Thyroid gland (tissue), 4 donors: ENCODE data around the gene ZNHIT1. TPM values are rescaled to one million over a fixed set of nuclear protein-coding genes. Genes with fewer than 3 reads are reported as not detected.
"Not testable (repeated sequence)": the region's sequence is repeated elsewhere in the genome, so short reads cannot be mapped to it uniquely, and the experiment has no call there.

Source experiments
- DNase-seq, 2 donors: peaks; one replicate each; pipeline ENCODE4 v3.0.0-alpha.2; 2019
- H3K27ac ChIP-seq, 3 donors: fragments of 200-600 bp; sonication (generic); 1 replicate in 2 of 3; 2 replicates in 1 of 3; pipeline ENCODE4 v1.5.1; 2016 to 2019; ENCODE audit warnings: mild to moderate bottlenecking in 1 of 3, moderate library complexity in 1 of 3
- H3K27me3 ChIP-seq: fragments of 200-600 bp; sonication (generic); one replicate; pipeline ENCODE4 v1.5.1; 2019
- H3K36me3 ChIP-seq, 2 donors: fragments of 200-600 bp; sonication (generic); one replicate each; pipeline ENCODE4 v1.5.1; 2016 to 2019
- H3K4me1 ChIP-seq, 2 donors: fragments of 200-600 bp; sonication (generic); one replicate each; pipeline ENCODE4 v1.5.1; 2017 to 2019
- H3K4me3 ChIP-seq, 3 donors: fragments of 200-600 bp; sonication (generic); replicated peaks in 1 of 3; 1 replicate in 2 of 3; 2 replicates in 1 of 3; pipeline ENCODE4 v1.5.1; 2016; ENCODE audit warnings: mild to moderate bottlenecking in 1 of 3
- H3K9me3 ChIP-seq: fragments of 200-600 bp; sonication (generic); one replicate; pipeline ENCODE4 v1.5.1; 2017
- POLR2A ChIP-seq, 2 donors: fragments of 450-650 bp; IDR thresholded peaks; one replicate each; pipeline ENCODE4 v1.6.1; 2017; ENCODE audit warnings: antibody characterized with exemption in 2 of 2, mild to moderate bottlenecking in 2 of 2, moderate library complexity in 1 of 2
- WGBS, 2 donors: methylation state at CpG; one replicate each; pipeline ENCODE4 v1.1.5; 2017; 5-methylcytosine and 5-hydroxymethylcytosine counted together
- intact Hi-C: fragments of 100-400 bp; cut with DNase I; formaldehyde crosslinking; loops from one replicate; pipeline ENCODE4 v1.15.1; 2023
- total RNA-seq, 4 donors: library from RNA; depleted of rRNA; stranded (reverse); fragments of >200 nt; gene quantifications; one replicate each; pipeline ENCODE4 v1.2.3, GENCODE V29; 2016
- TF ChIP-seq, protein P1 (sequence below), 6 experiments: fragments of 200-600 bp in 3 of 6; fragments of 450-650 bp in 3 of 6; sonication (generic) in 3 of 6; IDR thresholded peaks; one replicate each; pipeline ENCODE4 v1.5.1; 2016 to 2019; ENCODE audit warnings: antibody characterized with exemption in 6 of 6, mild to moderate bottlenecking in 2 of 6, inconsistent platforms in 1 of 6, moderate library complexity in 1 of 6

Gene ZNHIT1
- total RNA-seq, 4 donors from 2014 or later = 71.5 to 141 (median 107) TPM

DNA sequence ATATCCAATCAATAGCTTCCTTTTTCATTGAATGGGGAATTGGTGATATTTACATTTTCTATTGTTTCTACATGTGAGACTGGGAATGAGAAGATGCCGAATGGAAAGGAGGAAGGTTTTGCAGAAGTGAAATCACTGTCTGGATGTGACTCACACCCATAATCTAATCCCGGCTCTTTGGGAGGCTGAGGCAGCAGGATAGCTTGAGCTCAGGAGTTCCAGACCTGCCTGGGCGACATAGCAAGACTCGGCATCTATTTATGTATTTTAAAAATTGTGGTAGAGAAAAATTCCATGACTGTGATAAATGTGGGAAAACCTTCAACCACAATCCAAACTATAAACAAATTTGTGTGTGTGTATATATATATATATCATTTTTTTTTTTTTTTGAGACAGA, 37.8 kb downstream of the ZNHIT1 start:
- TF ChIP-seq, protein P1, sequence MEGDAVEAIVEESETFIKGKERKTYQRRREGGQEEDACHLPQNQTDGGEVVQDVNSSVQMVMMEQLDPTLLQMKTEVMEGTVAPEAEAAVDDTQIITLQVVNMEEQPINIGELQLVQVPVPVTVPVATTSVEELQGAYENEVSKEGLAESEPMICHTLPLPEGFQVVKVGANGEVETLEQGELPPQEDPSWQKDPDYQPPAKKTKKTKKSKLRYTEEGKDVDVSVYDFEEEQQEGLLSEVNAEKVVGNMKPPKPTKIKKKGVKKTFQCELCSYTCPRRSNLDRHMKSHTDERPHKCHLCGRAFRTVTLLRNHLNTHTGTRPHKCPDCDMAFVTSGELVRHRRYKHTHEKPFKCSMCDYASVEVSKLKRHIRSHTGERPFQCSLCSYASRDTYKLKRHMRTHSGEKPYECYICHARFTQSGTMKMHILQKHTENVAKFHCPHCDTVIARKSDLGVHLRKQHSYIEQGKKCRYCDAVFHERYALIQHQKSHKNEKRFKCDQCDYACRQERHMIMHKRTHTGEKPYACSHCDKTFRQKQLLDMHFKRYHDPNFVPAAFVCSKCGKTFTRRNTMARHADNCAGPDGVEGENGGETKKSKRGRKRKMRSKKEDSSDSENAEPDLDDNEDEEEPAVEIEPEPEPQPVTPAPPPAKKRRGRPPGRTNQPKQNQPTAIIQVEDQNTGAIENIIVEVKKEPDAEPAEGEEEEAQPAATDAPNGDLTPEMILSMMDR (IDR thresholded peaks at IDR 0.05) = no peak
- TF ChIP-seq POLR2A (IDR thresholded peaks at IDR 0.05) = no peak

DNA sequence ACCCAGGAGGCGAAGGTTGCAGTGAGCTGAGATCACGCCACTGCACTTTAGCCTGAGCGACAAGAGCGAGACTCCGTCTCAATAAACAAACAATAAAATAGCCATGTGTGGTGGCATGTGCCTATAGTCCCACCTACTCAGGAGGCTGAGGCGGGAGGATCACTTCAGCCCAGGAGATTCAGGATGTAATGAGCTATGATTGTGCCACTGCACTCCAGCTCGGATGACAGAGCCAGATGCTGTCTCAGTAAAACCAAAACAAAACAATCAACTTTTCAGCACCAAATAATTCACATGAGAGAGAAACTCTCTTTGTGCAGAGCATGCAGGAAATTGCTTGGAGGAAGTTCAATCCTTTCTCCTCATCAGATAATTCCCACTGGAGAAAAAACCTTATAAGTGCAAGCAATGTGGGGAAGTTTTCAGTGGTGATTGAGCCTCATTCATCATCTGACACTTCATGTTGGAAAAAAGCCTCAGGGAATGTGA, 40.3 kb downstream of the ZNHIT1 start:
- Histone ChIP-seq H3K9me3 (no peaks in the 10 kb centered on the region), H3K4me1 (no peaks in the 10 kb centered on the region), H3K4me3 (no peak overlapping the region), H3K27me3 (no peaks in the 10 kb centered on the region), H3K36me3 (no peaks in the 10 kb centered on the region), H3K27ac (no peak overlapping the region)
- 72 to 75% methylated on average over 7 of the region's 7 CpGs for WGBS, 2 donors
- TF ChIP-seq, protein P1 (IDR thresholded peaks at IDR 0.05) = no peak
- intact Hi-C loops = no loop called here
- no peak for DNase-seq

More for the DNA sequence above, 37.8 kb downstream of the ZNHIT1 start:
- Histone ChIP-seq H3K27me3 (no peaks in the 10 kb centered on the region), H3K36me3 (no peaks in the 10 kb centered on the region), H3K27ac (no peak overlapping the region), H3K4me3 (no peak overlapping the region), H3K9me3 (no peaks in the 10 kb centered on the region), H3K4me1 (peaks cover 5 to 8% of the 10 kb centered on the region in 2 donors)
- intact Hi-C loops = no loop called here
- WGBS, 2 donors = 83 to 85% methylated on average over 4 of the region's 4 CpGs
- no peak for DNase-seq

DNA sequence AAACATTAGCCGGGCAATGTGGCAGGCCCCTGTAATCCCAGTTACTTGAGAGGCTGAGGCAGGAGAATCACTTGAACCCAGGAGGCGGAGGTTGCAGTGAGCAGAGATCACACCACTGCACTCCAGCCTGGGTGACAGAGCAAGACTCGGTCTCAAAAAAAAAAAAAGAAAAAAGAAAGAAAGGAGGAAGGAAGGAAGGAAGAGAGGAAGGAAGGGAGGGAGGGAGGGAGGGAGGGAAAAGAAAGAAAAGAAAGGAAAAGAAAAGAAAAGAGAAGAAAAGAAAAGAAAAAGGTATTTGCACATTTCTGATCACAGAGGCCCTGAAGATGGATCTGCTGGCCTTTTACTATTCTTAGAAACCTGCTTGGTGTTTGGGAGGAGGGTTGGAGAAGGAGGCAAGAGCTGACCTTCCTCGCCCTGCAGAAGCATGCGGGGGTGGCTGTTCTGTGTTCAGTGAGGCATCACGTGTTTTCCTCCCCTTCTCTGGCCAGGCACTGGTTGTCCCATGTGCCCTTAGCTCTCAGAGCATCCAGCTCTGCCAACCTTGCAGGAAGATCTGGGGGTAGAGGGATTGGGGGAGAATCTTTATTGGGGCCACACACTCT, 46.2 kb downstream of the ZNHIT1 start:
- H3K9me3 ChIP-seq, intact Hi-C loops, H3K4me1 ChIP-seq, H3K36me3 ChIP-seq, H3K27me3 ChIP-seq, H3K4me3 ChIP-seq, H3K27ac ChIP-seq: not testable (repeated sequence)
- 31 to 36% methylated on average over 6 of the region's 6 CpGs for WGBS, 2 donors
- DNase-seq = peak; percentile 82 to 86

DNA sequence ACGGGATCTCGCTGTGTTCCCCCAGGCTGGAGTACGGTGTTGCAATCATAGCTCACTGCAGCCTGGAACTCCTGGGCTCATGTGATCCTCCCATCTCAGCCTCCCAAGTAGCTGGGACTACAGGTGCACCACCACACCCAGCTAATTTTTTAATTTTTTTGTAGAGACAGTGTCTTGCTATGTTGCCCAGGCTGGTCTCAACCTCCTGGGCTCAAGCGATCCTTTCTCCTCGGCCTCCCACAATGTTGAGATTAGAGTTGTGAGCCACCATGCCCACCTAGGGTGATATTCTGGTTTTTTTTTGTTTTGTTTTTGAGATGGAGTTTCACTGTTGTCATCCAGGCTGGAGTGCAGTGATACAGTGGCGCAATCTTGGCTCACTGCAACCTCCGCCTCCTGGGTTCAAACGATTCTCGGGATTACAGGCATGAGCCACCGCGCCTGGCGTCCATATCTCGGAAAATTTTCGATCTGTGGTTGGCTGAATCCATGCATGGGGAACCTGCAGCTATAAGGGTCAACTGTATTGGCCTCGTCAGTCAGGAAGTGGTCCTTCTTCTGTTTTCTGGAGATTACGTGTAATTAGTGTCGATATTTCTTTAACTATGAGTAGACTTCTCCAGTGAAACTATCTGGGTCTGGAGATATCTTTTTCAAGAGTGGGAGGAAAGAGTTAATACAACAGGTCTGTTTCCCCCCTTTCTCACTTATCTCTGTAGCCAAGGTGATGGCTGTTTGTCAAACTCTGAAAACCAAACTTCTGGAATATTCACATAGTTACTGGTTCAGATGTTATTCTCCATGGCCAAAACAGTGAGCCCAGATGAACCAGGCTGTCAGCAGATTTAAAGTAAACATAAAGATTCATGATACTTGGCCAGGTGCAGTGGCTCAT, 47.9 kb downstream of the ZNHIT1 start:
- H3K36me3 ChIP-seq = no peaks in the 10 kb centered on the region
- intact Hi-C loops = no loop called here
- DNase-seq = no peak

DNA sequence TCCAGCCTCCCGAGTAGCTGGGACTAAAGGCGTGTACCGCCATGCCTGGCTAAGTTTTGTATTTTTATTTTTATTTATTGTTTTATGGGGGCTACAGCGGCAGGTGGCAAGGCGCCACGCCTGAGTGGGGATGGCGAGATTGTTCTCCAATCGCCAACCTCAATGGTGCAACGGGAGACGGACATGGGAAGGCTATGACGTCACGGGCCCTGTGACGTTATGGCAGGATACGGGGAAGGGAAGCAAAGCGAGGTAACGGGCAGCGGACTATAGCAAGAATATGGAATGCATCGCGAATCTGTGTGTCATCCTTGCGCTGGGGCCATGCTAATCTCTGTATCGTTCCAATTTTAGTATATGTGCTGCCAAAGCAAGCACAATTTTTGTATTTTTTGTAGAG, 51.7 kb downstream of the ZNHIT1 start:
- Histone ChIP-seq H3K4me1 (no peaks in the 10 kb centered on the region), H3K36me3 (no peaks in the 10 kb centered on the region), H3K27me3 (no peaks in the 10 kb centered on the region), H3K27ac (no peak overlapping the region), H3K9me3 (no peaks in the 10 kb centered on the region), H3K4me3 (no peak overlapping the region)
- no peak for DNase-seq
- TF ChIP-seq, protein P1 (IDR thresholded peaks at IDR 0.05) = no peak
- TF ChIP-seq POLR2A (IDR thresholded peaks at IDR 0.05) = no peak
- intact Hi-C loops = no loop called here
- 89 to 91% methylated on average over 21 of the region's 21 CpGs for WGBS, 2 donors

More for the DNA sequence above, 47.9 kb downstream of the ZNHIT1 start:
- TF ChIP-seq, protein P1 (IDR thresholded peaks at IDR 0.05) = no peak
- TF ChIP-seq POLR2A (IDR thresholded peaks at IDR 0.05) = no peak
- H3K4me3 ChIP-seq = no peak overlapping the region
- 86 to 89% methylated on average over 17 of the region's 17 CpGs for WGBS, 2 donors
- H3K9me3 ChIP-seq = no peaks in the 10 kb centered on the region
- no peak overlapping the region for H3K27ac ChIP-seq
- peaks cover 0 to 8% of the 10 kb centered on the region in 2 donors for H3K4me1 ChIP-seq
- H3K27me3 ChIP-seq = no peaks in the 10 kb centered on the region
